G401 (cell line): Measurements from ENCODE around the gene KMO. TPM values are rescaled to one million over a fixed set of nuclear protein-coding genes. Genes with fewer than 3 reads are reported as not detected.

Experiments
- DNase-seq: peaks from one replicate; pipeline ENCODE4 v3.0.0-alpha.2; 2015; ENCODE audit warnings: low spot score
- in situ Hi-C: cut with HindIII; loops from 2 replicates; pipeline ENCODE4 v1.10.0; 2016; ENCODE audit warnings: low sequenced_read_pairs, mixed read lengths
- total RNA-seq: library from RNA; depleted of rRNA; stranded (reverse); fragments of >200 nt; shearing (Covaris generic); gene quantifications from 2 replicates; pipeline ENCODE4 v1.2.3, GENCODE V29; 2014

The KMO gene
- total RNA-seq, 1 experiment from 2014 or later = not detected

- in situ Hi-C loops = no loop called here
- no peak for DNase-seq
Observed at GRCh38 chr1:241589521-241589920, 57.3 kb downstream of the KMO start.

GRCh38 chr1:241590719-241591118, 58.5 kb downstream of the KMO start:
- no peak for DNase-seq
- in situ Hi-C loops = no loop called here

GRCh38 chr1:241591317-241591716, 59.1 kb downstream of the KMO start:
- no peak for DNase-seq
- in situ Hi-C loops = no loop called here

- DNase-seq = no peak
- in situ Hi-C loops = no loop called here
Observed at GRCh38 chr1:241591736-241592135, 59.6 kb downstream of the KMO start.

GRCh38 chr1:241592273-241592958, 60.2 kb downstream of the KMO start:
- in situ Hi-C loops = no loop called here
- no peak for DNase-seq

- no peak for DNase-seq
- in situ Hi-C loops = no loop called here
Observed at GRCh38 chr1:241593186-241593585, 61.0 kb downstream of the KMO start.

- in situ Hi-C loops = no loop called here
- no peak for DNase-seq
Observed at GRCh38 chr1:241596633-241597032, 64.5 kb downstream of the KMO start.

GRCh38 chr1:241598249-241598648, 66.1 kb downstream of the KMO start:
- in situ Hi-C loops = no loop called here
- no peak for DNase-seq

GRCh38 chr1:241600496-241600901, 68.3 kb downstream of the KMO start:
- in situ Hi-C loops = no loop called here
- DNase-seq = no peak

- in situ Hi-C loops = no loop called here
- DNase-seq = no peak
Observed at GRCh38 chr1:241603731-241604245, 71.6 kb downstream of the KMO start.

GRCh38 chr1:241605146-241605805, 73.1 kb downstream of the KMO start:
- in situ Hi-C loops = no loop called here
- DNase-seq = no peak

GRCh38 chr1:241606544-241606943, 74.4 kb downstream of the KMO start:
- in situ Hi-C loops = no loop called here
- no peak for DNase-seq

GRCh38 chr1:241607497-241607896, 75.3 kb downstream of the KMO start:
- in situ Hi-C loops = no loop called here
- no peak for DNase-seq

GRCh38 chr1:241608379-241609033, 76.3 kb downstream of the KMO start:
- no peak for DNase-seq
- in situ Hi-C loops = no loop called here

- in situ Hi-C loops = no loop called here
- DNase-seq = no peak
Observed at GRCh38 chr1:241610056-241610815, 78.1 kb downstream of the KMO start.

- in situ Hi-C loops = no loop called here
Observed at GRCh38 chr1:241611063-241611462, 78.9 kb downstream of the KMO start.

GRCh38 chr1:241611736-241612135, 79.6 kb downstream of the KMO start:
- in situ Hi-C loops = no loop called here
- DNase-seq = no peak

More at GRCh38 chr1:241611063-241611462, 78.9 kb downstream of the KMO start:
- peak; percentile 69 for DNase-seq

- DNase-seq = no peak
- in situ Hi-C loops = no loop called here
Observed at GRCh38 chr1:241612533-241613477, 80.6 kb downstream of the KMO start.
